Loucy (cell line): ENCODE measurements around the gene KCNQ5.

Experiments used
- EZH2phosphoT487 ChIP-seq: fragments of 200-600 bp; IDR thresholded peaks from 2 replicates; pipeline ENCODE4 v1.6.1; 2018; ENCODE audit warnings: antibody characterized with exemption, mild to moderate bottlenecking, moderate library complexity, borderline replicate concordance
- TF ChIP-seq, protein P1 (sequence below): fragments of 200-600 bp; sonication (generic); conservative IDR thresholded peaks from 2 replicates; pipeline ENCODE4 v1.5.1; 2014; ENCODE audit warnings: mild to moderate bottlenecking, antibody characterized with exemption, low read length

DNA sequence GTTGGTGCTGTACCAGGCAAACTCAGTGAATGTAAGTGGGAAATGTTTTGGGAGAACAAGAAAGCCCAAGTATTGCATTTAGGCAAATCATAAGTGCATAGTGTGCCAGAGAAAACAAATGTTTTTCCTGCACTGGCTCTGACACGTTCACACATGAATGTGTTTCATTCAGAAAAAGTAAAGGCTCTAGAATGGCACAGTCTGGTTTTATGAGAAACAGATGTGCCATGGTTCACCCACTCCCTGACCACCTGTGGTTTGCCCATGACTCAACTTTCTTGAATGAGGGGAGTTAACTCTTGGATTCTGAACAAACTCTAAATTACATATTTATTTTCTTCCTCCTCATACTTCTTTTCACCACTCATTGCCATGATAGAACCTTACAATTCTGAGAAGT lies 126.9 kb downstream of the KCNQ5 start:
- TF ChIP-seq, protein P1, sequence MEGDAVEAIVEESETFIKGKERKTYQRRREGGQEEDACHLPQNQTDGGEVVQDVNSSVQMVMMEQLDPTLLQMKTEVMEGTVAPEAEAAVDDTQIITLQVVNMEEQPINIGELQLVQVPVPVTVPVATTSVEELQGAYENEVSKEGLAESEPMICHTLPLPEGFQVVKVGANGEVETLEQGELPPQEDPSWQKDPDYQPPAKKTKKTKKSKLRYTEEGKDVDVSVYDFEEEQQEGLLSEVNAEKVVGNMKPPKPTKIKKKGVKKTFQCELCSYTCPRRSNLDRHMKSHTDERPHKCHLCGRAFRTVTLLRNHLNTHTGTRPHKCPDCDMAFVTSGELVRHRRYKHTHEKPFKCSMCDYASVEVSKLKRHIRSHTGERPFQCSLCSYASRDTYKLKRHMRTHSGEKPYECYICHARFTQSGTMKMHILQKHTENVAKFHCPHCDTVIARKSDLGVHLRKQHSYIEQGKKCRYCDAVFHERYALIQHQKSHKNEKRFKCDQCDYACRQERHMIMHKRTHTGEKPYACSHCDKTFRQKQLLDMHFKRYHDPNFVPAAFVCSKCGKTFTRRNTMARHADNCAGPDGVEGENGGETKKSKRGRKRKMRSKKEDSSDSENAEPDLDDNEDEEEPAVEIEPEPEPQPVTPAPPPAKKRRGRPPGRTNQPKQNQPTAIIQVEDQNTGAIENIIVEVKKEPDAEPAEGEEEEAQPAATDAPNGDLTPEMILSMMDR = no peak
- TF ChIP-seq EZH2phosphoT487 = no peak
